ENCODE results near the gene PIP5K1C.

GRCh38 chr19:3623716-3624115 is 76.6 kb downstream of the PIP5K1C start:
- TF ChIP-seq CTCF (IDR thresholded peaks at IDR 0.05) (no peak), POLR2A (IDR thresholded peaks at IDR 0.05) (no peak)
